Subcutaneous adipose tissue (tissue), 4 donors: ENCODE results near the gene SORL1. TPM values are rescaled to one million over a fixed set of nuclear protein-coding genes. Genes with fewer than 3 reads are reported as not detected.

Experiments used
- total RNA-seq, 4 donors: library from RNA; depleted of rRNA; stranded (reverse); fragments of >200 nt; gene quantifications; one replicate each; pipeline ENCODE4 v1.1.0, GENCODE V29; 2016
- TF ChIP-seq, protein P1 (sequence below): fragments of 450-650 bp; IDR thresholded peaks from one replicate; pipeline ENCODE4 v1.5.1; 2016; ENCODE audit warnings: low read depth, mild to moderate bottlenecking, control low read depth, antibody characterized with exemption, moderate library complexity

The SORL1 gene
- total RNA-seq, 4 donors from 2014 or later, result 4.2 to 10.7 (median 6.6) TPM

DNA sequence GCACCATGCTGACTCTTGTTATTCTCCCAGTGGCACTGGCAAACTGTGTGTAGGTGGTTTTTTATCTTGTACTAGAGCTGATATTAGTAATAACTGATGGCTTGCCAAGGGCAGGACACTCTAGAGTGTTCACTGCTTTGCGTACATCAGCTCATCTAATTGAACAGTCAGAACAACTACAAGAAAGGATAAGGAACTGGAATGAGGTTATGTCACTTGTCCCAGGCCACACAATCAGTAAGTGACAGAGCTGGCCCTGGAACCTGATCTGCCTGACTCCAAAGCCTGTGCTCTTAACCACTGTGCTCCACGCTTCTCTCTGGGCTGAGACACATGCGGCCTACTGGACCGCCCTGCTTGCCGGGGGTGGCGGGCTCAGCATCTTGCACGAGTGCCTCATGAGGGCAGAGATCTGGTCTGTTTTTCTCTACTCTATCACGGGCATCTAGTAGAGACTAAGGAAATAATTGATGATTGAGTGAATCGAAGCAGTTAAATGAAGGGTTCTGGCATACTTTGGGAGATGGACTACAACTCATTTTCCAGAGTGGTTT, 156.5 kb downstream of the SORL1 start:
- TF ChIP-seq, protein P1, sequence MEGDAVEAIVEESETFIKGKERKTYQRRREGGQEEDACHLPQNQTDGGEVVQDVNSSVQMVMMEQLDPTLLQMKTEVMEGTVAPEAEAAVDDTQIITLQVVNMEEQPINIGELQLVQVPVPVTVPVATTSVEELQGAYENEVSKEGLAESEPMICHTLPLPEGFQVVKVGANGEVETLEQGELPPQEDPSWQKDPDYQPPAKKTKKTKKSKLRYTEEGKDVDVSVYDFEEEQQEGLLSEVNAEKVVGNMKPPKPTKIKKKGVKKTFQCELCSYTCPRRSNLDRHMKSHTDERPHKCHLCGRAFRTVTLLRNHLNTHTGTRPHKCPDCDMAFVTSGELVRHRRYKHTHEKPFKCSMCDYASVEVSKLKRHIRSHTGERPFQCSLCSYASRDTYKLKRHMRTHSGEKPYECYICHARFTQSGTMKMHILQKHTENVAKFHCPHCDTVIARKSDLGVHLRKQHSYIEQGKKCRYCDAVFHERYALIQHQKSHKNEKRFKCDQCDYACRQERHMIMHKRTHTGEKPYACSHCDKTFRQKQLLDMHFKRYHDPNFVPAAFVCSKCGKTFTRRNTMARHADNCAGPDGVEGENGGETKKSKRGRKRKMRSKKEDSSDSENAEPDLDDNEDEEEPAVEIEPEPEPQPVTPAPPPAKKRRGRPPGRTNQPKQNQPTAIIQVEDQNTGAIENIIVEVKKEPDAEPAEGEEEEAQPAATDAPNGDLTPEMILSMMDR, result no peak

DNA sequence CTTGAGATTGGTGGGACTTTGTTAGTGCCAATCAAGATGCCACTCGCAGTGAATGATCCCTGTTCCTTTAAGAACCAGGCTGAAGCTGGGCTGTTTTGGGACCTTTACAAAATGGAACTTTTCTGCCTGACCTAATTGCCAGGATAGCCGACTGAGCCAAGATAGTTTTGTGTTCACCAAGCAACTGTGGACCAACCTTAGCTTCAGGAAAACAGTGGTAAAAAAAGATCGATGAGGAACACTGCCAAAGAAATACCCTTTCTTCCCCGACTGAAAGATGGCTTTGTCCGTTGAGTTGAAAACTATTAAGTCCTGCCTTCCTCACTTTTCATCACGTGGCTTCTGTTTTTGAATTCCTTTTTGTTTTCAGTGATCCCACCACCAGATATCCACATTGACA, 158.6 kb downstream of the SORL1 start:
- TF ChIP-seq, protein P1, result no peak

DNA sequence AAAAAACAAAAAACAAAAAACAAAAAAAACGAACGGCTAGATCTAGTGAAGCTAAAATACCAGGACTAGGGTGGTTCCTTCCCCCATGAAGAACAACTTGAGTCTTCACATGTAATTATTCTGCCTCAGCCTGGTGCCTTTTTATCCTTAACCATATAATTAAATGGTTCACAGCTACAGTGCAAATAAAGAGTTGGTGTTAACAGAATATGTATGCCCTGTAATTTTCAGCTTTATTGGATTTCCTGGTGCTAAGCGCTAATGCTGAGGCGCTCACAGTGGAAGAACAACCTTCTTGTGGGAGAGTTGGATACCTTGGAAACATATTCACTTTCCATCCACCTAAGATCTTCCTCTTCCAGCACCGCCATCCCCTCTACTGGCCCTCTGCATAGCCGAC, 159.1 kb downstream of the SORL1 start:
- TF ChIP-seq, protein P1, result no peak

DNA sequence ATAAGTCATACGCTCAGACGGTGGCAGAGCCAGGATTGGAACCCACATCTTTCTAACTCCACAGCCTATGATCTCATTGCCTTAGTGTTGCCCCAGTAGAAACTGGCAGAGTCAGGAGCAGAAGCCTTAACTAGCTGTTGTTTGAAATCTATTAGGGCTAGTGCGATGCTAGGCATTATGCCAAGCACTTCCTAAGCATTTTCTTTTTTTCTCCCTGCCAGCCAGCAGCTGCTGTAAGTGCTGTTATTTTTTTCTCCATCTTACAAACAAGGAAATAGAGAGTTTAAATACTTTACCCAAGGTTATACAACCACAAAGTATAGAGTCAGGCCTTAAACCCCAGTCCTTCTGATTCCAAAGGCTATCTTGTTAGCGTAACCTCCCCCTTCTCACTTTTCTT, 161.6 kb downstream of the SORL1 start:
- TF ChIP-seq, protein P1, result no peak

DNA sequence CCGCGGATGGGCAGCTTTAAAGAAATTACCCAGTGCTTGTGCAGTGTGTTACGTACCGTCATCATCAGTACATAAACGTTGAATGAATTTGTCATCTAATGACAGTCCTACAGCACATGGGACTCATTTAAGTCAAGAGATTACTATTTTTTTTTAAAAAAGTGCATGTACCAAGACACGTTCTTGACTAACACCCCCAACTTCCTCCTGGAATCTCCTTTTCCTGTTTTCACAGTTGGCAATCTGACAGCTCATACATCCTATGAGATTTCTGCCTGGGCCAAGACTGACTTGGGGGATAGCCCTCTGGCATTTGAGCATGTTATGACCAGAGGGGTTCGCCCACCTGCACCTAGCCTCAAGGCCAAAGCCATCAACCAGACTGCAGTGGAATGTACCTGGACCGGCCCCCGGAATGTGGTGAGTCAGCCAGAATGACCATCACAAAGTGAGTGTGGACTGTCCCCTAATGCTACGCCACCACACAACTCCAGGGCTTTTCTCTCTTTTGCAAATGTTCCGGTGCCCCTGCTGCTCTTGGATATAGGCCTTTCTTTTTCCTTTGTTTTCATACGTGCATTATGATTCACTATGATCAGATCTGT, 162.6 kb downstream of the SORL1 start:
- TF ChIP-seq, protein P1, result no peak

DNA sequence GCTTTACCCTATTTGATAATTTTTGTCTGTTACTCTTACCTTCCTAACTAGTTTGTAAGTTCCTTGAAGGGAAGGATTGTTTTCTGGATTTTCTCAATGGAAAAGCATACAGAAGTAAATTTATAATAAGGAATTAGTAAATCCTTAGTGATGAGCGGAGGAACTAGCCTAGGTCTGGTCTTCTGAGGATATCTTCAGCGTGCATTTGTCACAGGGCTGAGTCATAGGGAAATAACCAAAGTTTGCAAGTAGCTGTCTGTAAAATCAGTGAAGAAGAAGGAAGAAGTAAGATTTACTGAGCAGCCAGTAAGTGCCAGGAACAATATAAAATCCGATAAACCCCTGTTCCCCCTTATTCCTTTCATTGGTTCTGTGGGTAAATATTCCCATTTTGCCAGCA, 163.4 kb downstream of the SORL1 start:
- TF ChIP-seq, protein P1, result no peak

DNA sequence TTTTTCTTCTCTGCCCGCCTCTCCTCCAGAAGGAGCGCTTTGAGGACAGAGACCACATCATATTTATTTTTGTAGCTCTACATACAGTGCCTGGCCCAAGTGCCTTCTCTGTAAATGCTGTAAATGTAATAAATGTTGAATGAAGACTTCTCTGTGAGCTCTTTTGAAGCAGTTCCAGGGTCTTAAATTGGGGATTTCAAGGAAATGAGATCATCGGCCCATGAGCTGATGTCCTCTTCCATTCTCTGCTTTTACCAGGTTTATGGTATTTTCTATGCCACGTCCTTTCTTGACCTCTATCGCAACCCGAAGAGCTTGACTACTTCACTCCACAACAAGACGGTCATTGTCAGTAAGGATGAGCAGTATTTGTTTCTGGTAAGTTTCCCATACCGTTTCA, 166.4 kb downstream of the SORL1 start:
- TF ChIP-seq, protein P1, result no peak
